Bronchial smooth muscle cell (primary cell): ENCODE results near the gene PHLPP1. TPM values are rescaled to one million over a fixed set of nuclear protein-coding genes. Genes with fewer than 3 reads are reported as not detected.

ENCODE experiments used
- total RNA-seq: library from RNA; depleted of rRNA; stranded (reverse); fragments of >200 nt; gene quantifications from 2 replicates; pipeline ENCODE4 v1.2.1, GENCODE V29; 2014

Gene PHLPP1
- 1.9 and 4.0 TPM in 2 replicates for total RNA-seq

GRCh38 chr18:62715436-62715758, at the start of gene PHLPP1:
PHLPP1 (plus strand) TSS chr18:62715541; CDS start chr18:62715684, 143 bp downstream.

Other genes starting within 250 kb of the PHLPP1 start
- gene ZCCHC2, start 192.5 kb upstream of the PHLPP1 start, total RNA-seq, result 2.4 and 4.7 TPM in 2 replicates